AG04450 (cell line): ENCODE measurements around the gene MPV17. TPM values are rescaled to one million over a fixed set of nuclear protein-coding genes. Genes with fewer than 3 reads are reported as not detected.

ENCODE experiments used
- CTCF ChIA-PET: fragments of 300-600, 350-600 bp; formaldehyde crosslinking; extraction: SDS; loops from one replicate; lab custom pipeline; 2022; ENCODE audit warnings: antibody characterized with exemption, inconsistent platforms; lab: Charles Lee
- POLR2A ChIA-PET: fragments of 350-600 bp; formaldehyde crosslinking; extraction: SDS; loops from one replicate; lab custom pipeline; 2021; ENCODE audit warnings: antibody characterized with exemption, inconsistent platforms; lab: Yijun Ruan, JAX
- DNase-seq: peaks from one replicate; pipeline ENCODE4 v3.0.0-alpha.2; 2011; ENCODE audit warnings: low read depth, low spot score
- H3K27ac ChIP-seq: one replicate; pipeline ENCODE4 v1.5.1; 2012; ENCODE audit warnings: low read depth, low read length, control low read depth
- H3K27me3 ChIP-seq: one replicate; pipeline ENCODE4 v1.6.0; 2012; ENCODE audit warnings: low read length; ENCODE audit not compliant: control insufficient read depth, insufficient read depth
- H3K4me3 ChIP-seq: 2 replicates; pipeline ENCODE4 v1.5.1; 2011; ENCODE audit warnings: mild to moderate bottlenecking, low read depth, low read length, control low read depth
- H3K9me3 ChIP-seq: 2 replicates; pipeline ENCODE4 v1.5.1; 2012; ENCODE audit warnings: low read length; ENCODE audit not compliant: control insufficient read depth, insufficient read depth
- polyA plus RNA-seq: library from polyadenylated mRNA; depleted of rRNA; stranded (reverse); fragments of >200 nt; gene quantifications from 2 replicates; pipeline ENCODE4 v1.2.3, GENCODE V29; 2011
- TF ChIP-seq, protein P1 (sequence below): IDR thresholded peaks from 2 replicates; pipeline ENCODE4 v1.5.1; 2011; ENCODE audit warnings: low read depth, low read length, control low read depth, inconsistent platforms

MPV17 gene
- polyA plus RNA-seq, 1 experiment = 183 TPM

DNA sequence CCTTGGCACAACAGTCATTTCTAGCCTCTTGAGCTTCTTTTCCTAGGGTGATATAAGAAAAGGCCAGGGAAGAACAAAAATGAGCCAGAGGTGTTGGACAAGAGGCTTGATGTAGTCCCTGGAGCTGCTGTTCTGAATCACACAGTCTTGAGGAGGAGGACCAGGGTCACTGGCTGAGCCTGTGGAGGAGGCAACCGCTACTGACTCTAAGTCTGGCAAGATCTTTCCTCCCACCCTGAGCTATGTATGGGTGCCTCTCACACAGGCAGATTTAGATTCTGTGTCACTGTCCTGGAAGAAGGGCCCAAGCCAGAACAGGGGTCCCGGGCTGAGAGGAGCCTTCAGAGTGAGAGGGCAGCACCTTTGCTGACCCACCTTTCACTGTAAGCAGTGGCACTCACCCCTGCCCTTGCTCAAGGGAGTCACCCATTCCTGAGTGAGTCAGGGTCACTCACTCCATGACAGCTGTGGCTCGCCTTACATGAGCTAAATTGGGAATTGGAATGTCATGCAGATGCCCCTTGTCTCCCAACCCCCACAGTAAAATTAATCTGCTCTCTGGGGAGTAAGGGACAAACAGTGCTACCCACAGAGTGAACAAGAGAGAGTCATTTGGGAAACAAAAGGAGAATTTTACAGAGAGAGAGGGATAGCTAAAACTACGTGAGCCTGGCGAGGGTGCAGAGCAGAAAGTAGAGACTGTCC, 40.9 kb downstream of the MPV17 start, which contains the start of gene TRIM54:
Gene TRIM54 (plus strand): TSS at position 575 of the 705 bp plus-strand sequence. CDS start 303 bp downstream, outside the sequence.
- ChIA-PET POLR2A (interaction anchor here (0.7 kb wide), 1 partner anchor 102 kb away, joined by 3 read pairs; no protein-coding TSS in a partner anchor), CTCF (interaction anchor here (1.0 to 6.5 kb wide), 7 partner anchors 11 to 99 kb away, joined by 3 to 87 read pairs (median 41); no protein-coding TSS in a partner anchor)
- DNase-seq = no peak
- Histone ChIP-seq H3K9me3 (no peaks in the 10 kb centered on the region), H3K27me3 (peaks cover 4% of the 10 kb centered on the region), H3K4me3 (no peak within 1 kb of the TSS), H3K27ac (no peak within 1 kb of the TSS)
- TF ChIP-seq, protein P1, sequence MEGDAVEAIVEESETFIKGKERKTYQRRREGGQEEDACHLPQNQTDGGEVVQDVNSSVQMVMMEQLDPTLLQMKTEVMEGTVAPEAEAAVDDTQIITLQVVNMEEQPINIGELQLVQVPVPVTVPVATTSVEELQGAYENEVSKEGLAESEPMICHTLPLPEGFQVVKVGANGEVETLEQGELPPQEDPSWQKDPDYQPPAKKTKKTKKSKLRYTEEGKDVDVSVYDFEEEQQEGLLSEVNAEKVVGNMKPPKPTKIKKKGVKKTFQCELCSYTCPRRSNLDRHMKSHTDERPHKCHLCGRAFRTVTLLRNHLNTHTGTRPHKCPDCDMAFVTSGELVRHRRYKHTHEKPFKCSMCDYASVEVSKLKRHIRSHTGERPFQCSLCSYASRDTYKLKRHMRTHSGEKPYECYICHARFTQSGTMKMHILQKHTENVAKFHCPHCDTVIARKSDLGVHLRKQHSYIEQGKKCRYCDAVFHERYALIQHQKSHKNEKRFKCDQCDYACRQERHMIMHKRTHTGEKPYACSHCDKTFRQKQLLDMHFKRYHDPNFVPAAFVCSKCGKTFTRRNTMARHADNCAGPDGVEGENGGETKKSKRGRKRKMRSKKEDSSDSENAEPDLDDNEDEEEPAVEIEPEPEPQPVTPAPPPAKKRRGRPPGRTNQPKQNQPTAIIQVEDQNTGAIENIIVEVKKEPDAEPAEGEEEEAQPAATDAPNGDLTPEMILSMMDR = no peak

DNA sequence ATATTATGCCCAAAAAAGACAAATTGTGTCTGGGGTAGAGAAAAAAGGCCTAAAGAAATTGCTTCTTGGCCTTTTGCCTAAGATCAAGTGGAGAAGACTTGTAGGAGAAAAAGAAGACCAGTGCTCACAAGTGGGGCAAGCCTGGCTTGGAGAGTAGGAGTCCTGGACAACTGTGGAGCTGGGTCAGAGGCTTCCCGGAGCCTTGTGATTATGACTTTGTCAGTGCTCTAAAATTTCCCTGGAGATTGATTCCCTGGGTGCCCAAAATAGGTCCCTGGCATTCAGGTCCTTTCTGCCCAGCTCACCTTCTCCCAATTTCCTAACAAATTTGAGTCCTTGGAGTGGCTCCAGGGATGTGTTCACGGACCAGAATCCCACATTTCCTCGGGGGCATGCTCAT, 41.5 kb downstream of the MPV17 start:
- POLR2A ChIA-PET = interaction anchor here (0.7 kb wide), 1 partner anchor 101 kb away, joined by 3 read pairs; no protein-coding TSS in a partner anchor
- CTCF ChIA-PET = interaction anchor here (1.0 to 6.5 kb wide), 8 partner anchors 11 to 183 kb away, joined by 3 to 87 read pairs (median 43); no protein-coding TSS in a partner anchor
- Histone ChIP-seq H3K27ac (no peak overlapping the region), H3K9me3 (no peaks in the 10 kb centered on the region), H3K27me3 (peaks cover 7% of the 10 kb centered on the region), H3K4me3 (no peak overlapping the region)
- TF ChIP-seq, protein P1 = no peak
- no peak for DNase-seq

DNA sequence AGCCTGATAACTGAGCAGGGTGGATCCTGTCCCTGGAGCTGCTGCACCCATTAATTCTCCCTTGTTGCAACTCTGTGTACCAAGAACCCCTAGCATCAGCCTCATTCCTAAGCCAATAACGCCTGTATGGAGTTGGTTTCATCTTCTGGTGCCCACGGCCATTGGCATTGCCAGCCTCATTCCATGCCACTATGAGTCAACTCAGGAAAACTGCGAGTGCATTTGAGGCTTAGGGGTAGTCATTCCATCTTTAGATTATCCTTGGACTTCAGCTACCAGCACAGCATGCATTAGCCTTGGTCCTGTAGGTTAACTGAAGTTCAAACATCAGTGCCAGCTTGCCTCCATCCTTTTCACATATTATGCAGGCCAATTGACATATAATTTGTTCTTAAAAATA, 42.1 kb downstream of the MPV17 start:
- POLR2A ChIA-PET = no interaction called here
- H3K27ac ChIP-seq = peak overlapping the region; percentile 31
- no peak for DNase-seq
- H3K27me3 ChIP-seq = peaks cover 12% of the 10 kb centered on the region
- H3K4me3 ChIP-seq = no peak overlapping the region
- CTCF ChIA-PET = interaction anchor here (0.8 to 6.5 kb wide), 10 partner anchors 10 to 182 kb away, joined by 3 to 87 read pairs (median 42); no protein-coding TSS in a partner anchor
- no peaks in the 10 kb centered on the region for H3K9me3 ChIP-seq
- TF ChIP-seq, protein P1 = no peak

DNA sequence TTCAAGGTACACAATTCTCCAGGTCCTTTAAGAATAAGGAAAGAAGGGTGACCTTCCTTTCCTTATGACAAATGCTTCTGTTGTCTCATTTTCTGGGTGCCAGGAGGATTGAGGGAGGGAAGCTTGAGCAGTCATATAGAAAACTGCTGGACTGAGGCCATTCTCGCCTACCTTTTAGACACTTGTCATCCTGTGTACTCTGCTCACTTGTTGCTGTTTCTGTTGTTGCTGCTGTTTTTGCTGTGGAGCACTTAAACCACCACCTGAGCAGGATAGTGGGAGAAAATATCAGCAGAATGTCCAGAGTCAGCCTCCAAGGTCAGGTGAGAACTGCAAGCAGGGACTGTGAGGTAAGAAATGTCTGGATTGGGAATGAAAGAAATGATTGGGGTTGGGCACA, 44.9 kb downstream of the MPV17 start:
- Histone ChIP-seq H3K27ac (no peak overlapping the region), H3K4me3 (no peak overlapping the region), H3K9me3 (no peaks in the 10 kb centered on the region), H3K27me3 (peaks cover 15% of the 10 kb centered on the region)
- TF ChIP-seq, protein P1 = no peak
- CTCF ChIA-PET = interaction anchor here (2.4 to 6.5 kb wide), 5 partner anchors 10 to 180 kb away, joined by 11 to 64 read pairs (median 43); no protein-coding TSS in a partner anchor
- POLR2A ChIA-PET = no interaction called here
- DNase-seq = no peak
